Embryonic facial prominence (tissue), 1 donor: ENCODE results near the gene WAPL.

Source experiments
- DNase-seq: peaks from one replicate; pipeline ENCODE4 v3.0.0-alpha.2; 2016; ENCODE audit errors: extremely low spot score

WAPL gene

GRCh38 chr10:86523348-86523747 lies 1.8 kb upstream of the WAPL start:
- no peak for DNase-seq

- DNase-seq: no peak
These were observed 891 bp upstream of the WAPL start for GRCh38 chr10:86522510-86522855.

GRCh38 chr10:86520871-86521677 lies 518 bp downstream of the WAPL start:
- no peak for DNase-seq

GRCh38 chr10:86518781-86519180 lies 2.8 kb downstream of the WAPL start:
- no peak for DNase-seq

GRCh38 chr10:86512137-86512536 lies 9.5 kb downstream of the WAPL start:
- no peak for DNase-seq

- DNase-seq: no peak
These were observed 10.3 kb downstream of the WAPL start for GRCh38 chr10:86511027-86511865.

- DNase-seq: no peak
These were observed 12.4 kb downstream of the WAPL start for GRCh38 chr10:86509145-86509544.

GRCh38 chr10:86508217-86508616 lies 13.4 kb downstream of the WAPL start:
- no peak for DNase-seq

- DNase-seq: no peak
These were observed 15.1 kb downstream of the WAPL start for GRCh38 chr10:86506499-86506898.

GRCh38 chr10:86506062-86506461 lies 15.5 kb downstream of the WAPL start:
- DNase-seq: no peak

- DNase-seq: no peak
These were observed 17.1 kb downstream of the WAPL start for GRCh38 chr10:86504510-86504909.

GRCh38 chr10:86500846-86501245 lies 20.7 kb downstream of the WAPL start:
- DNase-seq: no peak

GRCh38 chr10:86498598-86498997 lies 23.0 kb downstream of the WAPL start:
- no peak for DNase-seq

- no peak for DNase-seq
These were observed 24.0 kb downstream of the WAPL start for GRCh38 chr10:86497621-86498020.

GRCh38 chr10:86489960-86490612 lies 31.5 kb downstream of the WAPL start:
- no peak for DNase-seq

- no peak for DNase-seq
These were observed 32.4 kb downstream of the WAPL start for GRCh38 chr10:86489071-86489810.

GRCh38 chr10:86486856-86487255 lies 34.7 kb downstream of the WAPL start:
- no peak for DNase-seq

- no peak for DNase-seq
These were observed 37.9 kb downstream of the WAPL start for GRCh38 chr10:86483664-86484063.

GRCh38 chr10:86481761-86482160 lies 39.8 kb downstream of the WAPL start:
- no peak for DNase-seq

GRCh38 chr10:86480571-86480970 lies 41.0 kb downstream of the WAPL start:
- no peak for DNase-seq

GRCh38 chr10:86472061-86472460 lies 49.5 kb downstream of the WAPL start:
- no peak for DNase-seq
